ENCODE measurements around the gene MGLL.

The MGLL gene

DNA sequence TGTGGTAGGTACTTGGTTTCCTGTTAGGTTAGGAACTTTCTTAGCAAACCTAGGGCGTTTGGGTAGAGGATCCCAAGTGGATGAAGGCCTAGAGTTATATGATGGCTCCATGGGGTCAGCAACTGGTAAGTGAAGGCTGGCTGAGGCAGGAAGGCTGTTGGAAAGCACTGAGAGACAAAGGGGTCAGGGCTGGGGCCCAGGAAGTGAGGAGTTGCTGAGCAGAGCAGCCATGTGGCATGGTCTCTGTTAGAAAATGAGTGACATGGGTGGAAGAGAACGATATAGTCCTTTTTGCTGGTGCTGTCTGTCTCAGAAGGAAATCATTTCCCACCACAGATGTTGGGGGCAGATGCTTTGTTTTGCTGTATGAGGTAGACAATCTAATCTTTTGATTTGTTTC is 34.5 kb upstream of the MGLL start:
- H3K9ac ChIP-seq (ENCODE audit: low read length in 5 of 5) = no peak overlapping the region
- H3K9me3 ChIP-seq (ENCODE audit: control insufficient read depth in 5 of 5, low read length in 5 of 5) = no peaks in the 10 kb centered on the region
- no peaks in the 10 kb centered on the region for H3K4me1 ChIP-seq (ENCODE audit: control insufficient read depth in 5 of 5, insufficient read depth in 5 of 5, low read length in 5 of 5)
- H3K27me3 ChIP-seq (ENCODE audit: control insufficient read depth in 5 of 5, insufficient read depth in 4 of 5, low read length in 5 of 5) = no peaks in the 10 kb centered on the region
- H3K27ac ChIP-seq (ENCODE audit: low read depth, low read length) = no peak overlapping the region
- H3K4me3 ChIP-seq (ENCODE audit: low read depth in 1 of 5, low read length in 5 of 5) = no peak overlapping the region
- no peaks in the 10 kb centered on the region for H3K36me3 ChIP-seq (ENCODE audit: control insufficient read depth in 5 of 5, insufficient read depth in 5 of 5, low read length in 5 of 5)

DNA sequence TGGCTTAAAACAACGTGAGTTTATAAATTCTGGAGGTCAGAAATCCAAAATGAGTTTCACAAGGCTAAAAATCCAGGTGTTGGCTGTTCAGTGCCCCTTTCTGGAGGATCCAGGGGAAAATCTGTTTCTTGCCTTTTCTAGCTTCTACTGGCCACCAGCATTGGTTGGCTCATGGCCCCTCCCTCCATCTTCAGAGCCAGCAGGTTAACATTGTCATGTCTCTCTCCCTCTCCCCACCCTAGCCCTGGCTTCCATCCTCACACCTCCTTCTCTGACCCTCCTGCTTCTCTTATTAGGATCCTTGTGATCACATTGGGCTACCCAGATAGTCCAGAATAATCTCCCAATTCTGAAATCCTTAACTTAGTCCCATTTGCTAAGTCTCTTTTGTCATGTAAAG is 32.9 kb upstream of the MGLL start:
- Histone ChIP-seq H3K4me3 (ENCODE audit: low read depth in 1 of 5, low read length in 5 of 5) (no peak overlapping the region), H3K27ac (ENCODE audit: low read depth, low read length) (no peak overlapping the region), H3K9me3 (ENCODE audit: control insufficient read depth in 5 of 5, low read length in 5 of 5) (no peaks in the 10 kb centered on the region), H3K9ac (ENCODE audit: low read length in 5 of 5) (no peak overlapping the region), H3K36me3 (ENCODE audit: control insufficient read depth in 5 of 5, insufficient read depth in 5 of 5, low read length in 5 of 5) (no peaks in the 10 kb centered on the region), H3K4me1 (ENCODE audit: control insufficient read depth in 5 of 5, insufficient read depth in 5 of 5, low read length in 5 of 5) (no peaks in the 10 kb centered on the region), H3K27me3 (ENCODE audit: control insufficient read depth in 5 of 5, insufficient read depth in 4 of 5, low read length in 5 of 5) (no peaks in the 10 kb centered on the region)

DNA sequence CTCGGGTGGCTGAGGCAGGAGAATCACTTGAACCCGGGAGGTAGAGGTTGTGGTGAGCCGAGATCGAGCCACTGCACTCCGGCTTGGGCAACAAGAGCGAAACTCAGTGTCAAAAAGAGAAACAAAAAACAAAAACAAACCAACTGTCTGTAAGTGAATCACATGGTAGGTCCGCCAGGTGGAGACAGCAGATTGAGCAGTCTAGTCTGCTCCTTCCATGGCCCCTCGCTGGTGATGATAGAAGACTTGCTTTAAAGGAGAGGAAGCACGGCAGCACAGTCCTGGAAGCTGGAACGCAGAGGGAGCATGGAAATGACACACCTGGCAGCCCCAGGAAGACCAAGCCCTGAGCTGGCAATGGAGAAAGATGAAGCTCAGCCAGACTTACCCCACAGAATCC is 31.4 kb upstream of the MGLL start:
- Histone ChIP-seq H3K4me3 (ENCODE audit: low read depth in 1 of 5, low read length in 5 of 5) (no peak overlapping the region), H3K27me3 (ENCODE audit: control insufficient read depth in 5 of 5, insufficient read depth in 4 of 5, low read length in 5 of 5) (no peaks in the 10 kb centered on the region), H3K36me3 (ENCODE audit: control insufficient read depth in 5 of 5, insufficient read depth in 5 of 5, low read length in 5 of 5) (no peaks in the 10 kb centered on the region)

DNA sequence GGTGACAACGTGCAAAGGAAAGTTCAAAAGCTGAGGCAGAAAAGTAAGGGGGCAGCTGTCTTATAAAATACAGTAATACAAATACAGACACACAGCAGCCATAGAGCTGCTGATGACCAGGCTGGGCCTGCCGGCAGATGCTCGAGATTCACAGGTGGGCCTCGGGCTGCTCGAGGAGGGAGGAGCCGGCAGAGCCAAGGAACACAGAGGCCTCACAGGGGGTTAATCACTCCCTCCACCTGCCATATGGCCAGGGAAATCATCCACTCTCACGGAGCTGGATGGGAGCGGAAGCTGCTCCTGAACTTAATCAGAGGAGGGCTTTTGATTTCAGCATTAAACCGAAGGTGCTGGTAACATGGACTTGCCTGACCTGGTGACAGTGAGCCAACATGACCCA is 29.6 kb upstream of the MGLL start:
- Histone ChIP-seq H3K9ac (ENCODE audit: low read length in 5 of 5) (no peak overlapping the region), H3K27ac (ENCODE audit: low read depth, low read length) (no peak overlapping the region), H3K27me3 (ENCODE audit: control insufficient read depth in 5 of 5, insufficient read depth in 4 of 5, low read length in 5 of 5) (no peaks in the 10 kb centered on the region), H3K4me3 (ENCODE audit: low read depth in 1 of 5, low read length in 5 of 5) (no peak overlapping the region), H3K4me1 (ENCODE audit: control insufficient read depth in 5 of 5, insufficient read depth in 5 of 5, low read length in 5 of 5) (no peaks in the 10 kb centered on the region), H3K36me3 (ENCODE audit: control insufficient read depth in 5 of 5, insufficient read depth in 5 of 5, low read length in 5 of 5) (no peaks in the 10 kb centered on the region), H3K9me3 (ENCODE audit: control insufficient read depth in 5 of 5, low read length in 5 of 5) (no peaks in the 10 kb centered on the region)

More for the DNA sequence above, 31.4 kb upstream of the MGLL start:
- no peaks in the 10 kb centered on the region for H3K4me1 ChIP-seq (ENCODE audit: control insufficient read depth in 5 of 5, insufficient read depth in 5 of 5, low read length in 5 of 5)
- no peak overlapping the region for H3K9ac ChIP-seq (ENCODE audit: low read length in 5 of 5)
- no peaks in the 10 kb centered on the region for H3K9me3 ChIP-seq (ENCODE audit: control insufficient read depth in 5 of 5, low read length in 5 of 5)
- no peak overlapping the region for H3K27ac ChIP-seq (ENCODE audit: low read depth, low read length)

DNA sequence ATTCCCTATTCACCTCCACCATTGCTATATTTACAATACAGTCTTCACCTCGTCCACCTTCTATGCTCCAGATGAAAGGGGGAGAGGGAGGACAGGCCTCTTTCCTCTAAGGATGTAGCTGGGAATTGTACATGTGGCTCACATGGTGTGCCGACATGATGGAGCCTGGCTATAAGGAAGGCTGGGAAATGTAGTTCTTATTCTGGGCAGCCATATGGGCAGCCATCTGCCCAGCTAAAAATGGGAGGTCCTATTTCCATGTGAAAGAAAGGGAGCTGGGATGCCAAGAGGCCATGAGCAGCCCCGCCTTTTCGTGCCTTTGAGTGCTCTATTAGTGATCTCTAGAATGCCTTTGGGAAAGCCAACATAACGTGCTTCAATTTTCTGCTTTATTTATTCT is 27.1 kb upstream of the MGLL start:
- H3K27me3 ChIP-seq (ENCODE audit: control insufficient read depth in 5 of 5, insufficient read depth in 4 of 5, low read length in 5 of 5) = peaks cover 0 to 3% (median 0%) of the 10 kb centered on the region in 5 donors
- no peak overlapping the region for H3K9ac ChIP-seq (ENCODE audit: low read length in 5 of 5)
- H3K27ac ChIP-seq (ENCODE audit: low read depth, low read length) = no peak overlapping the region
- no peak overlapping the region for H3K4me3 ChIP-seq (ENCODE audit: low read depth in 1 of 5, low read length in 5 of 5)
- no peaks in the 10 kb centered on the region for H3K9me3 ChIP-seq (ENCODE audit: control insufficient read depth in 5 of 5, low read length in 5 of 5)
- no peaks in the 10 kb centered on the region for H3K36me3 ChIP-seq (ENCODE audit: control insufficient read depth in 5 of 5, insufficient read depth in 5 of 5, low read length in 5 of 5)
- no peaks in the 10 kb centered on the region for H3K4me1 ChIP-seq (ENCODE audit: control insufficient read depth in 5 of 5, insufficient read depth in 5 of 5, low read length in 5 of 5)

DNA sequence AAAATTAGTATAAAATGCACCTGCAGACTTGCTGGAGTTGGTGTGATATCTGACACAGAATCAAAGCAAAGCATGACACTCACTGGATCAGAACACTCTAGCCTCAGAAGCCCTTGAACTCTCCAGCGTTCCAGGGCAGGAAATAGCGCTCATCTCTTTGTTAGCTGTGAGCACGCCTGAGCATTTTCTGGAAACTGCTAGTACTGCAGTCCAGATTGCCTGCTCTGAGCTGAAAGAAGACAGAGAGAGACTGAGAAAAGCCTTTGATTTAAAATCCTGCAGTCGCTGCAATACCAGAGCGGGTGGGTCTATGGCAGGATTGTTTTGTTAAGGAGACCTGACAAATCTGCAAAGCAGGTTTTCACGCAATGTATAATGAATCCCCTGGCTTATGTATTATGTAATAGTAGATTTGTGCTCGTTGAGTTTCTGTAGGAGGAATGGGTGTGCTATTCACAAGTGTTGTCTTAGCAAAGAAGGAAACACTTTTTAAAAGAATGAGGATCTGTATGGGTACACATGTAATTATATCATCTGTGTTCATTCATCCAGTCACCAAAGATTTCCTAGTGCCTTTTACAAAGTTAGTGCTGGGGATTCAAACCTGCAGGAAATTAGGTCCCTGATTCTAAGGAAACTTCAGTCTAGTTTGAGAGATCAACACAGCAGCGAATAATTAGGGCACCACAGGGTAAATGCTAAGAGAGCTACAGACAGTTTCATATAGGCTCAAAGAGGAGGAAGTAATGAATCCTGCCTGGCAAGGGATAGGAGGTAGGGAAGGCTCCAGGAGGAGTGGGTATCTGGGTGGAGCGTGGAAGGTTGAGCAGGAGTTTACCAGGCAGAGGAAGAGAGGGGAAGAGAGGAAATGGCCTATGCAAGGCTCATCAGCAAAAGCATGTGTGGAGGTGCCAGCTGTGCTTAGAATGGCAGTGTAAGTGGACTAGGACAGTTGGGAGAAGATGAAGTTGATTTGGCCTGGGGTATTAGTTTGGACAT is 26.1 kb upstream of the MGLL start:
- H3K27me3 ChIP-seq (ENCODE audit: control insufficient read depth in 5 of 5, insufficient read depth in 4 of 5, low read length in 5 of 5) = peaks cover 0 to 3% (median 0%) of the 10 kb centered on the region in 5 donors
- H3K36me3 ChIP-seq (ENCODE audit: control insufficient read depth in 5 of 5, insufficient read depth in 5 of 5, low read length in 5 of 5) = no peaks in the 10 kb centered on the region
- H3K27ac ChIP-seq (ENCODE audit: low read depth, low read length) = no peak overlapping the region
- H3K9me3 ChIP-seq (ENCODE audit: control insufficient read depth in 5 of 5, low read length in 5 of 5) = no peaks in the 10 kb centered on the region
- no peak overlapping the region for H3K9ac ChIP-seq (ENCODE audit: low read length in 5 of 5)
- no peaks in the 10 kb centered on the region for H3K4me1 ChIP-seq (ENCODE audit: control insufficient read depth in 5 of 5, insufficient read depth in 5 of 5, low read length in 5 of 5)
- H3K4me3 ChIP-seq (ENCODE audit: low read depth in 1 of 5, low read length in 5 of 5) = no peak overlapping the region

DNA sequence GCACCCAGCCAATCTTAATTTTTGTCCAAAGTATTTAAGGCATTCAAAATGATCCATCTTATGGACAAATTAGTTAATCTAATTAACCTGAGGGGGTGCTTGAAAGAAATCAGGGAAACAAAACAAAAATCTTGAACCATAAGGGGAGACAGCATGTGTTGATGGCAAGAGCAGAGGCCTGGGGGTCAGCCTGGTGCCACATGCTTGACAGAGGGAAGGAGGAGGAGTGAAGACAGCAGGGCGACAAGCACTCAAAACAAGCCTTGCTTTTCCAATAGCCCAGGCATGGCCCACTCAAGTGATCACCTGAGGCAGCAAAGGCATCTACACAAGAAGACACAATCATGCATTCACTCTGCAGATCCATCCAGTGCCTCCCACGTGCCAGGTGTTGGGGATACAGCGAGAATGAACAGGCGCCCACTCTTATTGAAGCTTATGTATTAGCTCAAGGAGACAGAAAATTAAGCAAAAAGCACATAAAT is 25.0 kb upstream of the MGLL start:
- Histone ChIP-seq H3K9me3 (ENCODE audit: control insufficient read depth in 5 of 5, low read length in 5 of 5) (no peaks in the 10 kb centered on the region), H3K27ac (ENCODE audit: low read depth, low read length) (no peak overlapping the region), H3K4me1 (ENCODE audit: control insufficient read depth in 5 of 5, insufficient read depth in 5 of 5, low read length in 5 of 5) (no peaks in the 10 kb centered on the region), H3K27me3 (ENCODE audit: control insufficient read depth in 5 of 5, insufficient read depth in 4 of 5, low read length in 5 of 5) (peaks cover 0 to 3% (median 0%) of the 10 kb centered on the region in 5 donors), H3K9ac (ENCODE audit: low read length in 5 of 5) (no peak overlapping the region), H3K4me3 (ENCODE audit: low read depth in 1 of 5, low read length in 5 of 5) (no peak overlapping the region), H3K36me3 (ENCODE audit: control insufficient read depth in 5 of 5, insufficient read depth in 5 of 5, low read length in 5 of 5) (no peaks in the 10 kb centered on the region)

DNA sequence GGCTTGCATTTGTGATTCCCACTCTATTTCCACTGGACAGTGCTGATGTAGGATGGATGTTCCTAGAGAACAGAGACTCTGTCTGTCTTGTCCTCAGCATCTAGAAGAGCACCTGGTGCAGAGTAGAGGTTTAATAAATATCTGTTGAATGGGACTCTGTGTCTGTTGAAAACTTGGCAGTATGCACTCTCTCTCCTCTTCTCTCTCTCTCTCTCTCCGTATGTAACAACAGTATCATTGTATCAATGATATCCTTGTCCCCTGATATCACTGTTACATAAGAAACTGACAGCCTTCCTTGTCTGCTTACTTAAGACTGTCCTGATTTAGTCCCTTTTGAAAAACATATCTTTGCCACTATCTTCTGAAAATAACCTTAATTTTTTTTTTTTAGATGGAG is 24.3 kb upstream of the MGLL start:
- Histone ChIP-seq H3K4me1 (ENCODE audit: control insufficient read depth in 5 of 5, insufficient read depth in 5 of 5, low read length in 5 of 5) (no peaks in the 10 kb centered on the region), H3K27ac (ENCODE audit: low read depth, low read length) (no peak overlapping the region), H3K4me3 (ENCODE audit: low read depth in 1 of 5, low read length in 5 of 5) (no peak overlapping the region), H3K9ac (ENCODE audit: low read length in 5 of 5) (no peak overlapping the region), H3K9me3 (ENCODE audit: control insufficient read depth in 5 of 5, low read length in 5 of 5) (no peaks in the 10 kb centered on the region), H3K27me3 (ENCODE audit: control insufficient read depth in 5 of 5, insufficient read depth in 4 of 5, low read length in 5 of 5) (peaks cover 0 to 3% (median 0%) of the 10 kb centered on the region in 5 donors), H3K36me3 (ENCODE audit: control insufficient read depth in 5 of 5, insufficient read depth in 5 of 5, low read length in 5 of 5) (no peaks in the 10 kb centered on the region)

DNA sequence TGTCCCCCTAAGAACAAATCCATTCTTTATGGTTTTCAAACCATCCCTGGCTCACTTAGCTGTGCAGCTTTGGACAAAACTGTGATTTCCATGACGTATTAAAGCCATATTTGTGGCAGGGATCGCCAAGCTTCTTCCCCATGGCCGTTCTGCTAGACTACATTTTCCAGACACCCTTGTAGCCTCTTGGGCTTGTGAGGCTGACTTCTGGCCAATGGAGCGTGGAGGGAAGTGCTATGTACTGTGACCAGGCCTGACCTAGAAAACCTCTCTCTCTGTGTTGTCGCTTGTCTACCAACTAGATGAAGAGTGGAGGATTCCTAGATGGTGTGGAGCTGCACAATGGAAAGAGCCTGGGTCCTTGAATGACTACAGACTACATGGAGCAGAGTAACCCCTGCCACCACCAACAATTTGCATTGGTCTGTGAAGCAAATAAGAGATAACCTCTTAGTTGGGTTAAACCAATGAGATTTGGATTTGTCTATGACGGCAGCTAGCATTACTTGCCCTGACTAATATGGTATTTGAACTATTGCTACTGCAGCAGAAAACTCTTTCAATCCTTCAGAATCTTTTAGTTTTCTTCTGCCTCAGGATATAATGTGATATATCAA is 22.1 kb upstream of the MGLL start:
- Histone ChIP-seq H3K4me1 (ENCODE audit: control insufficient read depth in 5 of 5, insufficient read depth in 5 of 5, low read length in 5 of 5) (no peaks in the 10 kb centered on the region), H3K27ac (ENCODE audit: low read depth, low read length) (no peak overlapping the region), H3K4me3 (ENCODE audit: low read depth in 1 of 5, low read length in 5 of 5) (no peak overlapping the region), H3K36me3 (ENCODE audit: control insufficient read depth in 5 of 5, insufficient read depth in 5 of 5, low read length in 5 of 5) (no peaks in the 10 kb centered on the region), H3K9ac (ENCODE audit: low read length in 5 of 5) (no peak overlapping the region), H3K27me3 (ENCODE audit: control insufficient read depth in 5 of 5, insufficient read depth in 4 of 5, low read length in 5 of 5) (peaks cover 0 to 3% (median 0%) of the 10 kb centered on the region in 5 donors), H3K9me3 (ENCODE audit: control insufficient read depth in 5 of 5, low read length in 5 of 5) (no peaks in the 10 kb centered on the region)

DNA sequence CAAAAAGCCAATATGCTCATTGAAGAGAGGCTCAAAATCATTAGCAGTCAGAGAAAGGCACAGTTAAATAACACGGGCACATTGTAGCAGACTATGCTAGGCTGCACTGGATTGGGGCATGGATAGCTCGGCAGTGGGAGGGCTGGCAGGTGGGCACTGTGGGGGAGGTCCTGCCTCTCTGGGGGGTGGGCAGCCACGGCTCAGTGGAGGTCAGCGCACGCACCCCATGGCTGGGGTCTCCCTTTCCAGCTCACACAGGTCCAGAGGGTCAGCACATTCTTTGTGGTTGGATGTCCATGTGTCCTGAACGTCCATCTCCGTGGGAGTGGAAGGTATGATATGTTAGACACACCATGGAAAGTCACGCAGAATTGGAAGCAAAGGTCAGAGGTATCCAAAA is 18.4 kb upstream of the MGLL start:
- Histone ChIP-seq H3K36me3 (ENCODE audit: control insufficient read depth in 5 of 5, insufficient read depth in 5 of 5, low read length in 5 of 5) (no peaks in the 10 kb centered on the region), H3K27me3 (ENCODE audit: control insufficient read depth in 5 of 5, insufficient read depth in 4 of 5, low read length in 5 of 5) (no peaks in the 10 kb centered on the region), H3K9me3 (ENCODE audit: control insufficient read depth in 5 of 5, low read length in 5 of 5) (no peaks in the 10 kb centered on the region), H3K27ac (ENCODE audit: low read depth, low read length) (no peak overlapping the region), H3K4me3 (ENCODE audit: low read depth in 1 of 5, low read length in 5 of 5) (no peak overlapping the region), H3K9ac (ENCODE audit: low read length in 5 of 5) (no peak overlapping the region), H3K4me1 (ENCODE audit: control insufficient read depth in 5 of 5, insufficient read depth in 5 of 5, low read length in 5 of 5) (no peaks in the 10 kb centered on the region)

Measured in subcutaneous abdominal adipose tissue (tissue), 5 donors.